WTC11 (cell line): ENCODE data around the gene CYP11A1. TPM values are rescaled to one million over a fixed set of nuclear protein-coding genes. Genes with fewer than 3 reads are reported as not detected.
A peak's percentile ranks its signal among the peaks of the same experiment; 100 is the strongest.

ENCODE experiments used
- ATAC-seq: fragments of 200-7000 bp; cut with Tn5 transposase; 2 replicates; pipeline ENCODE4 v1.10.0; 2021; ENCODE audit warnings: mild to moderate bottlenecking, moderate library complexity
- CTCF ChIA-PET: fragments of 300-600 bp; sonication (Branson Sonifier 250); formaldehyde crosslinking; loops from one replicate; lab custom pipeline; 2021; ENCODE audit warnings: antibody characterized with exemption; lab: Charles Lee
- POLR2A ChIA-PET: fragments of 350-600 bp; sonication (Branson Sonifier 250); formaldehyde crosslinking; loops from one replicate; lab custom pipeline; 2021; ENCODE audit warnings: antibody characterized with exemption; lab: Charles Lee
- DNase-seq: peaks from one replicate; pipeline ENCODE4 v3.0.0; 2021; ENCODE audit warnings: low spot score
- H3K27ac Mint-ChIP-seq: 2 replicates; pipeline ENCODE4 v1.8.0; 2021; ENCODE audit warnings: mixed read lengths
- H3K27me3 Mint-ChIP-seq: 2 replicates; pipeline ENCODE4 v1.8.0; 2021; ENCODE audit warnings: low read depth, mild to moderate bottlenecking, moderate library complexity, mixed read lengths
- H3K36me3 Mint-ChIP-seq: 2 replicates; pipeline ENCODE4 v1.8.0; 2021; ENCODE audit warnings: mixed read lengths
- H3K4me1 Mint-ChIP-seq: 2 replicates; pipeline ENCODE4 v1.8.0; 2022; ENCODE audit warnings: mixed read lengths
- H3K4me3 Mint-ChIP-seq: 2 replicates; pipeline ENCODE4 v1.8.0; 2021; ENCODE audit warnings: mild to moderate bottlenecking, moderate library complexity, mixed read lengths
- H3K9me3 Mint-ChIP-seq: 2 replicates; pipeline ENCODE4 v1.8.0; 2021; ENCODE audit warnings: mixed read lengths
- AR ChIP-seq: fragments of 250-450 bp; sonication (Bioruptor Pico); IDR thresholded peaks from 2 replicates; pipeline ENCODE4 v1.9.0; 2021; ENCODE audit warnings: mild to moderate bottlenecking
- CREM ChIP-seq: sonication (generic); formaldehyde crosslinking; IDR thresholded peaks from 2 replicates; pipeline ENCODE4 v1.8.1; 2022; ENCODE audit warnings: mild to moderate bottlenecking, missing genetic modification reagents, moderate library complexity
- E2F1 ChIP-seq: sonication (generic); formaldehyde crosslinking; IDR thresholded peaks from 2 replicates; pipeline ENCODE4 v1.8.0; 2022; ENCODE audit warnings: mild to moderate bottlenecking, missing genetic modification reagents
- E2F4 ChIP-seq: sonication (generic); formaldehyde crosslinking; IDR thresholded peaks from 2 replicates; pipeline ENCODE4 v1.8.1; 2022; ENCODE audit warnings: low read depth, mild to moderate bottlenecking, moderate library complexity, missing genetic modification reagents, borderline replicate concordance
- EMX1 ChIP-seq: fragments of 250-450 bp; sonication (Bioruptor Pico); IDR thresholded peaks from 2 replicates; pipeline ENCODE4 v1.8.0; 2021; ENCODE audit warnings: mild to moderate bottlenecking
- ESRRA ChIP-seq: sonication (generic); formaldehyde crosslinking; IDR thresholded peaks from 2 replicates; pipeline ENCODE4 v1.8.1; 2022; ENCODE audit warnings: mild to moderate bottlenecking, missing genetic modification reagents, borderline replicate concordance
- FOXP1 ChIP-seq: sonication (generic); formaldehyde crosslinking; IDR thresholded peaks from 2 replicates; pipeline ENCODE4 v1.8.0; 2022; ENCODE audit warnings: missing genetic modification reagents, mild to moderate bottlenecking, moderate library complexity, borderline replicate concordance
- FOXP4 ChIP-seq: sonication (generic); formaldehyde crosslinking; IDR thresholded peaks from 2 replicates; pipeline ENCODE4 v1.8.0; 2022; ENCODE audit warnings: mild to moderate bottlenecking, missing genetic modification reagents
- IRF1 ChIP-seq: sonication (generic); formaldehyde crosslinking; IDR thresholded peaks from 2 replicates; pipeline ENCODE4 v1.8.0; 2023; ENCODE audit warnings: missing genetic modification reagents
- JAZF1 ChIP-seq: fragments of 250-450 bp; sonication (Bioruptor Pico); IDR thresholded peaks from 2 replicates; pipeline ENCODE4 v1.9.0; 2021; ENCODE audit warnings: moderate library complexity, mild to moderate bottlenecking, inconsistent platforms
- KAT7 ChIP-seq: sonication (generic); formaldehyde crosslinking; IDR thresholded peaks from 2 replicates; pipeline ENCODE4 v1.8.1; 2023; ENCODE audit warnings: missing genetic modification reagents, mild to moderate bottlenecking, borderline replicate concordance
- NFATC4 ChIP-seq: fragments of 250-450 bp; sonication (Bioruptor Pico); IDR thresholded peaks from 2 replicates; pipeline ENCODE4 v1.9.0; 2021; ENCODE audit warnings: mild to moderate bottlenecking
- NR2C2 ChIP-seq: sonication (generic); formaldehyde crosslinking; IDR thresholded peaks from 2 replicates; pipeline ENCODE4 v1.8.0; 2022; ENCODE audit warnings: mild to moderate bottlenecking, missing genetic modification reagents
- NR3C1 ChIP-seq: sonication (generic); formaldehyde crosslinking; conservative IDR thresholded peaks from 2 replicates; pipeline ENCODE4 v1.8.1; 2023; ENCODE audit warnings: low read depth, mild to moderate bottlenecking, missing genetic modification reagents
- PRDM15 ChIP-seq: sonication (generic); formaldehyde crosslinking; IDR thresholded peaks from 2 replicates; pipeline ENCODE4 v1.8.0; 2022; ENCODE audit warnings: missing genetic modification reagents
- PRRX2 ChIP-seq: fragments of 250-450 bp; sonication (Bioruptor Pico); IDR thresholded peaks from 2 replicates; pipeline ENCODE4 v1.8.0; 2021; ENCODE audit warnings: mild to moderate bottlenecking
- SP1 ChIP-seq: sonication (generic); formaldehyde crosslinking; conservative IDR thresholded peaks from 2 replicates; pipeline ENCODE4 v1.8.1; 2022; ENCODE audit warnings: missing genetic modification reagents
- USF1 ChIP-seq: sonication (generic); formaldehyde crosslinking; IDR thresholded peaks from 2 replicates; pipeline ENCODE4 v1.8.0; 2022; ENCODE audit warnings: mild to moderate bottlenecking, missing genetic modification reagents
- ZBTB21 ChIP-seq: sonication (generic); formaldehyde crosslinking; IDR thresholded peaks from 2 replicates; pipeline ENCODE4 v1.8.1; 2023; ENCODE audit warnings: mild to moderate bottlenecking, missing genetic modification reagents, borderline replicate concordance
- ZNF281 ChIP-seq: sonication (generic); formaldehyde crosslinking; IDR thresholded peaks from 2 replicates; pipeline ENCODE4 v1.8.0; 2023; ENCODE audit warnings: mild to moderate bottlenecking, missing genetic modification reagents
- total RNA-seq: library from RNA; stranded (reverse); gene quantifications from 3 replicates; pipeline ENCODE4 v1.2.3, GENCODE V29; 2021

CYP11A1 gene
- total RNA-seq, 1 experiment from 2014 or later, result 3.4 TPM

GRCh38 chr15:74340150-74340549 lies 27.3 kb downstream of the CYP11A1 start:
- H3K36me3 Mint-ChIP-seq, result no peaks in the 10 kb centered on the region
- DNase-seq, result peak; percentile 1
- H3K4me1 Mint-ChIP-seq, result no peaks in the 10 kb centered on the region; the same call in 1 of the 2 replicates
- no peaks in the 10 kb centered on the region for H3K9me3 Mint-ChIP-seq
- TF ChIP-seq E2F4 (CRISPR knock-in tag) (no peak), ESRRA (CRISPR knock-in tag) (no peak), AR (no peak), NFATC4 (CRISPR knock-in tag) (no peak), CREM (CRISPR knock-in tag) (no peak), KAT7 (CRISPR knock-in tag) (no peak), SP1 (CRISPR knock-in tag) (no peak), JAZF1 (no peak)
- TF ChIP-seq, all 79 proteins: peak for 0
- peaks cover 3% of the 10 kb centered on the region; the same call in 1 of the 2 replicates for H3K27me3 Mint-ChIP-seq
- ChIA-PET CTCF (interaction anchor here (1.0 to 2.5 kb wide), 2 partner anchors 32 to 36 kb away, joined by 3 to 10 read pairs; no protein-coding TSS in a partner anchor), POLR2A (no interaction called here)
- H3K4me3 Mint-ChIP-seq, result no peak overlapping the region
- H3K27ac Mint-ChIP-seq, result no peak overlapping the region
- ATAC-seq, result no peak

GRCh38 chr15:74339371-74339770 lies 28.1 kb downstream of the CYP11A1 start:
- no peaks in the 10 kb centered on the region for H3K9me3 Mint-ChIP-seq
- POLR2A ChIA-PET, result no interaction called here
- CTCF ChIA-PET, result interaction anchor here (2.5 kb wide), 1 partner anchor 31 kb away, joined by 10 read pairs; no protein-coding TSS in a partner anchor
- ATAC-seq (no peak), DNase-seq (no peak)
- no peaks in the 10 kb centered on the region for H3K36me3 Mint-ChIP-seq
- no peak overlapping the region for H3K27ac Mint-ChIP-seq
- no peak overlapping the region for H3K4me3 Mint-ChIP-seq
- peaks cover 3% of the 10 kb centered on the region; the same call in 1 of the 2 replicates for H3K27me3 Mint-ChIP-seq
- H3K4me1 Mint-ChIP-seq, result no peaks in the 10 kb centered on the region
- TF ChIP-seq SP1 (CRISPR knock-in tag) (no peak), FOXP1 (no peak), ZBTB21 (CRISPR knock-in tag) (no peak), NR3C1 (CRISPR knock-in tag) (no peak), USF1 (no peak), E2F1 (CRISPR knock-in tag) (no peak), IRF1 (CRISPR knock-in tag) (no peak), FOXP4 (CRISPR knock-in tag) (no peak), PRRX2 (CRISPR knock-in tag) (no peak), PRDM15 (CRISPR knock-in tag) (no peak), NR2C2 (CRISPR knock-in tag) (no peak), EMX1 (CRISPR knock-in tag) (no peak), ZNF281 (no peak)
